ENCODE results near the gene PCTP. TPM values are rescaled to one million over a fixed set of nuclear protein-coding genes. Genes with fewer than 3 reads are reported as not detected.

The PCTP gene
- total and polyA plus RNA-seq, 4 experiments from 2014 or later = 2.3 to 4.7 (median 3.0) TPM

- POLR2A ChIA-PET (ENCODE audit: partially characterized antibody) = no interaction called here
- DNase-seq = no peak
- no peaks in the 10 kb centered on the region for H3K27me3 ChIP-seq (ENCODE audit: insufficient read depth, low read length)
- no peak overlapping the region for H3K4me3 ChIP-seq (ENCODE audit: low read length in 2 of 2)
- H3K36me3 Mint-ChIP-seq = peaks cover 13 to 32% of the 10 kb centered on the region in 2 donors
- H3K4me1 ChIP-seq (ENCODE audit: insufficient read depth, low read length) = no peaks in the 10 kb centered on the region
- H3K27ac ChIP-seq (ENCODE audit: low read depth, low read length) = no peak overlapping the region
- H3K36me3 ChIP-seq (ENCODE audit: insufficient read depth, low read length) = no peaks in the 10 kb centered on the region
- no peak overlapping the region for H3K27ac Mint-ChIP-seq
- CTCF ChIA-PET (ENCODE audit: partially characterized antibody) = no interaction called here
- peaks cover 0 to 3% (median 2%) of the 10 kb centered on the region in 4 donors for H3K4me1 Mint-ChIP-seq
- intact Hi-C loops (cut with micrococcal nuclease) = no loop called here
- no peaks in the 10 kb centered on the region for H3K9me3 ChIP-seq (ENCODE audit: control insufficient read depth in 1 of 2, low read length in 2 of 2)
- H3K4me3 Mint-ChIP-seq = no peak overlapping the region
- H3K9me3 Mint-ChIP-seq = no peaks in the 10 kb centered on the region
- H3K27me3 Mint-ChIP-seq = no peaks in the 10 kb centered on the region
Measured at GRCh38 chr17:55765472-55765871, 14.6 kb downstream of the PCTP start.

GRCh38 chr17:55768936-55769624 lies 18.2 kb downstream of the PCTP start:
- intact Hi-C loops (cut with micrococcal nuclease) = no loop called here
- Mint-ChIP-seq H3K9me3 (no peaks in the 10 kb centered on the region), H3K4me3 (no peak overlapping the region), H3K4me1 (peaks cover 0 to 3% (median 0%) of the 10 kb centered on the region in 4 donors), H3K27me3 (no peaks in the 10 kb centered on the region), H3K36me3 (peaks cover 42 to 56% of the 10 kb centered on the region in 2 donors), H3K27ac (no peak overlapping the region)
- Histone ChIP-seq H3K27me3 (ENCODE audit: insufficient read depth, low read length) (no peaks in the 10 kb centered on the region), H3K36me3 (ENCODE audit: insufficient read depth, low read length) (peaks cover 7% of the 10 kb centered on the region), H3K9me3 (ENCODE audit: control insufficient read depth in 1 of 2, low read length in 2 of 2) (no peaks in the 10 kb centered on the region), H3K4me3 (ENCODE audit: low read length in 2 of 2) (no peak overlapping the region), H3K27ac (ENCODE audit: low read depth, low read length) (no peak overlapping the region), H3K4me1 (ENCODE audit: insufficient read depth, low read length) (no peaks in the 10 kb centered on the region)
- ChIA-PET POLR2A (ENCODE audit: partially characterized antibody) (no interaction called here), CTCF (ENCODE audit: partially characterized antibody) (interaction anchor here (1.1 to 1.5 kb wide), 3 partner anchors 14 to 245 kb away, joined by 3 to 5 read pairs (median 4); no protein-coding TSS in a partner anchor)
- DNase-seq = no peak

- H3K4me3 Mint-ChIP-seq = no peak overlapping the region
- H3K9me3 Mint-ChIP-seq = no peaks in the 10 kb centered on the region
- H3K27ac ChIP-seq (ENCODE audit: low read depth, low read length) = no peak overlapping the region
- H3K27ac Mint-ChIP-seq = no peak overlapping the region
- no peaks in the 10 kb centered on the region for H3K27me3 ChIP-seq (ENCODE audit: insufficient read depth, low read length)
- ChIA-PET POLR2A (ENCODE audit: partially characterized antibody) (no interaction called here), CTCF (ENCODE audit: partially characterized antibody) (interaction anchor here (1.1 to 1.5 kb wide), 4 partner anchors 13 to 246 kb away, joined by 3 to 5 read pairs (median 4); no protein-coding TSS in a partner anchor)
- H3K4me1 Mint-ChIP-seq = peaks cover 0 to 3% (median 0%) of the 10 kb centered on the region in 4 donors
- no peak overlapping the region for H3K4me3 ChIP-seq (ENCODE audit: low read length in 2 of 2)
- DNase-seq = no peak
- peaks cover 7% of the 10 kb centered on the region for H3K36me3 ChIP-seq (ENCODE audit: insufficient read depth, low read length)
- no peaks in the 10 kb centered on the region for H3K4me1 ChIP-seq (ENCODE audit: insufficient read depth, low read length)
- H3K9me3 ChIP-seq (ENCODE audit: control insufficient read depth in 1 of 2, low read length in 2 of 2) = no peaks in the 10 kb centered on the region
- H3K27me3 Mint-ChIP-seq = no peaks in the 10 kb centered on the region
- intact Hi-C loops (cut with micrococcal nuclease) = no loop called here
- H3K36me3 Mint-ChIP-seq = peaks cover 47 to 61% of the 10 kb centered on the region in 2 donors
Measured at GRCh38 chr17:55769625-55770000, 18.8 kb downstream of the PCTP start.

GRCh38 chr17:55770196-55770870 lies 19.5 kb downstream of the PCTP start:
- intact Hi-C loops (cut with micrococcal nuclease) = loop anchor here (1.0 kb wide), 1 partner anchor 244 kb away; no protein-coding TSS in a partner anchor
- Histone ChIP-seq H3K4me1 (ENCODE audit: insufficient read depth, low read length) (no peaks in the 10 kb centered on the region), H3K27ac (ENCODE audit: low read depth, low read length) (no peak overlapping the region), H3K36me3 (ENCODE audit: insufficient read depth, low read length) (peaks cover 7% of the 10 kb centered on the region), H3K4me3 (ENCODE audit: low read length in 2 of 2) (no peak overlapping the region), H3K27me3 (ENCODE audit: insufficient read depth, low read length) (no peaks in the 10 kb centered on the region), H3K9me3 (ENCODE audit: control insufficient read depth in 1 of 2, low read length in 2 of 2) (no peaks in the 10 kb centered on the region)
- Mint-ChIP-seq H3K4me1 (peaks cover 0 to 2% (median 0%) of the 10 kb centered on the region in 4 donors), H3K27me3 (no peaks in the 10 kb centered on the region), H3K9me3 (no peaks in the 10 kb centered on the region), H3K36me3 (peaks cover 54 to 67% of the 10 kb centered on the region in 2 donors), H3K4me3 (no peak overlapping the region), H3K27ac (no peak overlapping the region)
- no peak for DNase-seq
- CTCF ChIA-PET (ENCODE audit: partially characterized antibody) = interaction anchor here (0.8 to 1.5 kb wide), 6 partner anchors 9 to 247 kb away, joined by 3 to 5 read pairs (median 3); no protein-coding TSS in a partner anchor
- POLR2A ChIA-PET (ENCODE audit: partially characterized antibody) = interaction anchor here (0.6 kb wide), 1 partner anchor 19 kb away, joined by 4 read pairs; no protein-coding TSS in a partner anchor

GRCh38 chr17:55772086-55772485 lies 21.2 kb downstream of the PCTP start:
- POLR2A ChIA-PET (ENCODE audit: partially characterized antibody) = no interaction called here
- H3K27ac Mint-ChIP-seq = no peak overlapping the region
- intact Hi-C loops (cut with micrococcal nuclease) = no loop called here

GRCh38 chr17:55773671-55774070 lies 22.8 kb downstream of the PCTP start:
- intact Hi-C loops (cut with micrococcal nuclease) = no loop called here
- peaks cover 63 to 70% of the 10 kb centered on the region in 2 donors for H3K36me3 Mint-ChIP-seq

More at GRCh38 chr17:55772086-55772485, 21.2 kb downstream of the PCTP start:
- no peak overlapping the region for H3K4me3 ChIP-seq (ENCODE audit: low read length in 2 of 2)
- Mint-ChIP-seq H3K27me3 (no peaks in the 10 kb centered on the region), H3K9me3 (no peaks in the 10 kb centered on the region), H3K4me1 (no peaks in the 10 kb centered on the region), H3K36me3 (peaks cover 65 to 73% of the 10 kb centered on the region in 2 donors), H3K4me3 (no peak overlapping the region)
- DNase-seq = no peak
- H3K36me3 ChIP-seq (ENCODE audit: insufficient read depth, low read length) = peaks cover 7% of the 10 kb centered on the region
- H3K4me1 ChIP-seq (ENCODE audit: insufficient read depth, low read length) = no peaks in the 10 kb centered on the region
- no peak overlapping the region for H3K27ac ChIP-seq (ENCODE audit: low read depth, low read length)
- H3K27me3 ChIP-seq (ENCODE audit: insufficient read depth, low read length) = no peaks in the 10 kb centered on the region
- H3K9me3 ChIP-seq (ENCODE audit: control insufficient read depth in 1 of 2, low read length in 2 of 2) = no peaks in the 10 kb centered on the region
- CTCF ChIA-PET (ENCODE audit: partially characterized antibody) = interaction anchor here (0.8 to 1.4 kb wide), 3 partner anchors 9 to 25 kb away, joined by 3 to 4 read pairs (median 3); no protein-coding TSS in a partner anchor

GRCh38 chr17:55774846-55775271 lies 24.0 kb downstream of the PCTP start:
- H3K4me1 ChIP-seq (ENCODE audit: insufficient read depth, low read length) = no peaks in the 10 kb centered on the region
- CTCF ChIA-PET (ENCODE audit: partially characterized antibody) = no interaction called here
- no peaks in the 10 kb centered on the region for H3K9me3 ChIP-seq (ENCODE audit: control insufficient read depth in 1 of 2, low read length in 2 of 2)
- Mint-ChIP-seq H3K9me3 (no peaks in the 10 kb centered on the region), H3K4me1 (no peaks in the 10 kb centered on the region), H3K4me3 (no peak overlapping the region), H3K36me3 (peaks cover 58% of the 10 kb centered on the region in 2 donors), H3K27ac (no peak overlapping the region), H3K27me3 (no peaks in the 10 kb centered on the region)
- intact Hi-C loops (cut with micrococcal nuclease) = no loop called here
- H3K27me3 ChIP-seq (ENCODE audit: insufficient read depth, low read length) = no peaks in the 10 kb centered on the region
- no peak overlapping the region for H3K27ac ChIP-seq (ENCODE audit: low read depth, low read length)
- no peak for DNase-seq
- POLR2A ChIA-PET (ENCODE audit: partially characterized antibody) = no interaction called here
- peaks cover 7% of the 10 kb centered on the region for H3K36me3 ChIP-seq (ENCODE audit: insufficient read depth, low read length)
- H3K4me3 ChIP-seq (ENCODE audit: low read length in 2 of 2) = no peak overlapping the region

More at GRCh38 chr17:55773671-55774070, 22.8 kb downstream of the PCTP start:
- no peaks in the 10 kb centered on the region for H3K4me1 ChIP-seq (ENCODE audit: insufficient read depth, low read length)
- H3K9me3 ChIP-seq (ENCODE audit: control insufficient read depth in 1 of 2, low read length in 2 of 2) = no peaks in the 10 kb centered on the region
- POLR2A ChIA-PET (ENCODE audit: partially characterized antibody) = no interaction called here
- Mint-ChIP-seq H3K27ac (no peak overlapping the region), H3K27me3 (no peaks in the 10 kb centered on the region), H3K4me1 (no peaks in the 10 kb centered on the region), H3K9me3 (no peaks in the 10 kb centered on the region), H3K4me3 (peak overlapping the region in 1 of 8 donors; percentile 10)
- CTCF ChIA-PET (ENCODE audit: partially characterized antibody) = no interaction called here
- peaks cover 7% of the 10 kb centered on the region for H3K36me3 ChIP-seq (ENCODE audit: insufficient read depth, low read length)
- no peak overlapping the region for H3K27ac ChIP-seq (ENCODE audit: low read depth, low read length)
- no peak for DNase-seq
- no peaks in the 10 kb centered on the region for H3K27me3 ChIP-seq (ENCODE audit: insufficient read depth, low read length)
- no peak overlapping the region for H3K4me3 ChIP-seq (ENCODE audit: low read length in 2 of 2)

Data from CD4-positive, alpha-beta memory T cell (primary cell).